HEK293 (cell line): ENCODE results near the gene IL6R.

Experiments
- CTCF ChIA-PET: fragments of 350-600 bp; formaldehyde crosslinking; extraction: SDS; loops from one replicate; lab custom pipeline; 2021; ENCODE audit warnings: antibody characterized with exemption; lab: Yijun Ruan, JAX
- POLR2A ChIA-PET: fragments of 300-600 bp; formaldehyde crosslinking; extraction: SDS; loops from one replicate; lab custom pipeline; 2020; ENCODE audit warnings: antibody characterized with exemption, inconsistent platforms; lab: Yijun Ruan, JAX
- H3K27ac ChIP-seq: fragments of 200-500 bp; sonication (Bioruptor generic); 2 replicates; pipeline ENCODE4 v1.5.1; 2014; ENCODE audit warnings: low read depth, low read length, control low read depth, inconsistent platforms; ENCODE audit errors: extremely low read depth
- H3K36me3 ChIP-seq, 2 experiments: fragments of 200-500 bp in 1 of 2; sonication (Bioruptor generic) in 1 of 2; 1 replicate in 1 of 2; 2 replicates in 1 of 2; pipeline ENCODE4 v1.5.1; 2014 to 2017; ENCODE audit warnings: inconsistent platforms in 2 of 2, low read length in 2 of 2; ENCODE audit not compliant: control insufficient read depth in 2 of 2, insufficient read depth in 1 of 2
- H3K4me1 ChIP-seq: fragments of 200-500 bp; sonication (Bioruptor generic); 2 replicates; pipeline ENCODE4 v1.5.1; 2014; ENCODE audit warnings: mild to moderate bottlenecking, low read length, inconsistent platforms; ENCODE audit not compliant: control insufficient read depth, insufficient read depth
- H3K4me3 ChIP-seq: 2 replicates; pipeline ENCODE4 v1.5.1; 2011; ENCODE audit warnings: low read depth, mild to moderate bottlenecking, control low read depth, low read length, moderate library complexity
- H3K9me3 ChIP-seq: fragments of 200-500 bp; sonication (Bioruptor generic); 2 replicates; pipeline ENCODE4 v1.5.1; 2014; ENCODE audit warnings: low read depth, low read length, inconsistent platforms; ENCODE audit not compliant: control insufficient read depth, insufficient read depth
- GFI1B ChIP-seq: fragments of 450-650 bp; formaldehyde crosslinking; IDR thresholded peaks from 2 replicates; pipeline ENCODE4 v1.5.1; 2016; ENCODE audit warnings: missing biosample characterization, missing genetic modification characterization
- GLI4 ChIP-seq: fragments of 450-650 bp; formaldehyde crosslinking; IDR thresholded peaks from 2 replicates; pipeline ENCODE4 v1.5.1; 2016; ENCODE audit warnings: missing biosample characterization, missing genetic modification characterization
- HOXD13 ChIP-seq: sonication (generic); formaldehyde crosslinking; IDR thresholded peaks from 2 replicates; pipeline ENCODE4 v1.8.0; 2022; ENCODE audit warnings: missing genetic modification reagents, borderline replicate concordance
- INSM2 ChIP-seq: fragments of 450-650 bp; formaldehyde crosslinking; IDR thresholded peaks from 2 replicates; pipeline ENCODE4 v1.5.1; 2016; ENCODE audit warnings: missing biosample characterization, missing genetic modification characterization
- PRDM1 ChIP-seq: fragments of 450-650 bp; formaldehyde crosslinking; IDR thresholded peaks from 2 replicates; pipeline ENCODE4; 2016; ENCODE audit warnings: missing biosample characterization, missing genetic modification characterization
- SP7 ChIP-seq: fragments of 450-650 bp; formaldehyde crosslinking; IDR thresholded peaks from 2 replicates; pipeline ENCODE4 v1.5.1; 2016; ENCODE audit warnings: missing biosample characterization, missing genetic modification characterization
- TRIM28 ChIP-seq: IDR thresholded peaks from 2 replicates; pipeline ENCODE4 v1.6.1; 2011; ENCODE audit warnings: low read length, control low read depth, borderline replicate concordance
- ZBTB10 ChIP-seq: fragments of 450-650 bp; formaldehyde crosslinking; IDR thresholded peaks from 2 replicates; pipeline ENCODE4 v1.5.1; 2016; ENCODE audit warnings: missing biosample characterization, missing genetic modification characterization
- ZBTB17 ChIP-seq: fragments of 450-650 bp; formaldehyde crosslinking; IDR thresholded peaks from 2 replicates; pipeline ENCODE4 v1.5.1; 2016; ENCODE audit warnings: missing biosample characterization, missing genetic modification characterization
- ZNF10 ChIP-seq: fragments of 450-650 bp; formaldehyde crosslinking; IDR thresholded peaks from 2 replicates; pipeline ENCODE4 v1.5.1; 2017; ENCODE audit warnings: missing biosample characterization, missing genetic modification characterization
- ZNF19 ChIP-seq: fragments of 450-650 bp; formaldehyde crosslinking; IDR thresholded peaks from 2 replicates; pipeline ENCODE4; 2016; ENCODE audit warnings: missing biosample characterization, missing genetic modification characterization, low read depth
- ZNF2 ChIP-seq: fragments of 450-650 bp; formaldehyde crosslinking; IDR thresholded peaks from 2 replicates; pipeline ENCODE4 v1.5.1; 2016; ENCODE audit warnings: missing biosample characterization, missing genetic modification characterization
- ZNF23 ChIP-seq: fragments of 450-650 bp; formaldehyde crosslinking; IDR thresholded peaks from 2 replicates; pipeline ENCODE4 v1.5.1; 2016; ENCODE audit warnings: missing biosample characterization, missing genetic modification characterization, borderline replicate concordance
- ZNF239 ChIP-seq: fragments of 450-650 bp; formaldehyde crosslinking; IDR thresholded peaks from 2 replicates; pipeline ENCODE4 v1.5.1; 2016; ENCODE audit warnings: missing biosample characterization, missing genetic modification characterization
- ZNF266 ChIP-seq: fragments of 450-650 bp; formaldehyde crosslinking; IDR thresholded peaks from 2 replicates; pipeline ENCODE4 v1.5.1; 2016; ENCODE audit warnings: missing biosample characterization, missing genetic modification characterization, low read depth
- ZNF292 ChIP-seq: fragments of 450-650 bp; formaldehyde crosslinking; IDR thresholded peaks from 2 replicates; pipeline ENCODE4 v1.5.1; 2016; ENCODE audit warnings: low read depth, missing biosample characterization, missing genetic modification characterization, borderline replicate concordance
- ZNF335 ChIP-seq: fragments of 450-650 bp; formaldehyde crosslinking; conservative IDR thresholded peaks from 2 replicates; pipeline ENCODE4 v1.5.1; 2016; ENCODE audit warnings: missing biosample characterization, missing genetic modification characterization
- ZNF350 ChIP-seq: fragments of 450-650 bp; formaldehyde crosslinking; IDR thresholded peaks from 2 replicates; pipeline ENCODE4 v1.5.0; 2017; ENCODE audit warnings: missing biosample characterization, mild to moderate bottlenecking, missing genetic modification characterization
- ZNF426 ChIP-seq: fragments of 450-650 bp; formaldehyde crosslinking; IDR thresholded peaks from 2 replicates; pipeline ENCODE4 v1.5.1; 2017; ENCODE audit warnings: missing biosample characterization, missing genetic modification characterization, mild to moderate bottlenecking, inconsistent platforms, moderate library complexity
- ZNF596 ChIP-seq: fragments of 450-650 bp; IDR thresholded peaks from 2 replicates; pipeline ENCODE4 v1.5.0; 2018; ENCODE audit warnings: missing biosample characterization, mild to moderate bottlenecking, missing genetic modification characterization, moderate library complexity
- ZNF621 ChIP-seq: fragments of 450-650 bp; formaldehyde crosslinking; IDR thresholded peaks from 2 replicates; pipeline ENCODE4 v1.5.1; 2017; ENCODE audit warnings: missing biosample characterization, missing genetic modification characterization
- ZNF623 ChIP-seq: fragments of 450-650 bp; formaldehyde crosslinking; IDR thresholded peaks from 2 replicates; pipeline ENCODE4 v1.5.1; 2016; ENCODE audit warnings: missing biosample characterization, missing genetic modification characterization
- ZNF660 ChIP-seq: fragments of 450-650 bp; IDR thresholded peaks from 2 replicates; pipeline ENCODE4 v1.5.1; 2018; ENCODE audit warnings: missing biosample characterization, mild to moderate bottlenecking, missing genetic modification characterization
- ZNF670 ChIP-seq: fragments of 450-650 bp; formaldehyde crosslinking; IDR thresholded peaks from 2 replicates; pipeline ENCODE4 v1.5.1; 2016; ENCODE audit warnings: missing biosample characterization, missing genetic modification characterization, low read depth
- ZNF677 ChIP-seq: fragments of 450-650 bp; IDR thresholded peaks from 2 replicates; pipeline ENCODE4 v1.5.0; 2018; ENCODE audit warnings: missing biosample characterization, mild to moderate bottlenecking, missing genetic modification characterization, moderate library complexity
- ZNF776 ChIP-seq: fragments of 450-650 bp; formaldehyde crosslinking; IDR thresholded peaks from 2 replicates; pipeline ENCODE4 v1.5.0; 2017; ENCODE audit warnings: missing biosample characterization, missing genetic modification characterization, borderline replicate concordance
- TF ChIP-seq, protein P1 (sequence below): fragments of 450-650 bp; formaldehyde crosslinking; IDR thresholded peaks from 2 replicates; pipeline ENCODE4 v1.5.1; 2017; ENCODE audit warnings: missing biosample characterization, missing genetic modification characterization
- TF ChIP-seq, protein P2 (sequence below): fragments of 450-650 bp; formaldehyde crosslinking; IDR thresholded peaks from 2 replicates; pipeline ENCODE4 v1.5.1; 2016; ENCODE audit warnings: missing biosample characterization, missing genetic modification characterization
- TF ChIP-seq, protein P3 (sequence below): fragments of 450-650 bp; formaldehyde crosslinking; IDR thresholded peaks from 2 replicates; pipeline ENCODE4 v1.5.1; 2016; ENCODE audit warnings: missing biosample characterization, missing genetic modification characterization

IL6R gene

GRCh38 chr1:154479764-154480421 is 74.8 kb downstream of the IL6R start:
- H3K4me1 ChIP-seq, result peaks cover 3% of the 10 kb centered on the region; the same call in 1 of the 2 replicates
- ChIA-PET CTCF (interaction anchor here (0.5 to 11.0 kb wide), 40 partner anchors 10 to 794 kb away, joined by 3 to 205 read pairs (median 4); partner anchors contain the start of genes EFNA3, IL6R and PMVK), POLR2A (interaction anchor here (0.6 to 1.8 kb wide), 2 partner anchors 67 to 131 kb away, joined by 4 to 9 read pairs; no protein-coding TSS in a partner anchor)
- H3K36me3 ChIP-seq, result no peaks in the 10 kb centered on the region
- no peak overlapping the region for H3K27ac ChIP-seq
- H3K4me3 ChIP-seq, result no peak overlapping the region
- no peaks in the 10 kb centered on the region for H3K9me3 ChIP-seq
- TF ChIP-seq SP7 (tag by site-specific recombination) (peak; percentile 22; the same call in 1 of the 2 replicates), ZNF23 (tag by site-specific recombination) (no peak), ZNF266 (no peak), ZNF623 (tag by site-specific recombination) (no peak), ZBTB10 (tag by site-specific recombination) (no peak), ZNF670 (tag by site-specific recombination) (no peak), ZNF19 (tag by site-specific recombination) (no peak), ZNF596 (tag by site-specific recombination) (no peak), ZBTB17 (tag by site-specific recombination) (peak; percentile 70), ZNF660 (tag by site-specific recombination) (peak; percentile 62), HOXD13 (CRISPR knock-in tag) (no peak), GFI1B (tag by site-specific recombination) (no peak), ZNF621 (tag by site-specific recombination) (no peak), PRDM1 (tag by site-specific recombination) (0 out of 2 replicates have a peak, but pooled peaks have one; percentile 46), ZNF426 (tag by site-specific recombination) (no peak), GLI4 (tag by site-specific recombination) (no peak), ZNF335 (tag by site-specific recombination) (peak; percentile 69), INSM2 (tag by site-specific recombination) (no peak), ZNF292 (tag by site-specific recombination) (no peak), ZNF10 (no peak), TRIM28 (0 out of 2 replicates have a peak, but pooled peaks have one; percentile 36), ZNF239 (no peak), ZNF2 (peak; percentile 79), ZNF350 (tag by site-specific recombination) (no peak), ZNF677 (tag by site-specific recombination) (no peak), ZNF776 (tag by site-specific recombination) (no peak)
- TF ChIP-seq, protein P1, sequence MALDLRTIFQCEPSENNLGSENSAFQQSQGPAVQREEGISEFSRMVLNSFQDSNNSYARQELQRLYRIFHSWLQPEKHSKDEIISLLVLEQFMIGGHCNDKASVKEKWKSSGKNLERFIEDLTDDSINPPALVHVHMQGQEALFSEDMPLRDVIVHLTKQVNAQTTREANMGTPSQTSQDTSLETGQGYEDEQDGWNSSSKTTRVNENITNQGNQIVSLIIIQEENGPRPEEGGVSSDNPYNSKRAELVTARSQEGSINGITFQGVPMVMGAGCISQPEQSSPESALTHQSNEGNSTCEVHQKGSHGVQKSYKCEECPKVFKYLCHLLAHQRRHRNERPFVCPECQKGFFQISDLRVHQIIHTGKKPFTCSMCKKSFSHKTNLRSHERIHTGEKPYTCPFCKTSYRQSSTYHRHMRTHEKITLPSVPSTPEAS (tag by site-specific recombination), result no peak
- TF ChIP-seq, protein P2, sequence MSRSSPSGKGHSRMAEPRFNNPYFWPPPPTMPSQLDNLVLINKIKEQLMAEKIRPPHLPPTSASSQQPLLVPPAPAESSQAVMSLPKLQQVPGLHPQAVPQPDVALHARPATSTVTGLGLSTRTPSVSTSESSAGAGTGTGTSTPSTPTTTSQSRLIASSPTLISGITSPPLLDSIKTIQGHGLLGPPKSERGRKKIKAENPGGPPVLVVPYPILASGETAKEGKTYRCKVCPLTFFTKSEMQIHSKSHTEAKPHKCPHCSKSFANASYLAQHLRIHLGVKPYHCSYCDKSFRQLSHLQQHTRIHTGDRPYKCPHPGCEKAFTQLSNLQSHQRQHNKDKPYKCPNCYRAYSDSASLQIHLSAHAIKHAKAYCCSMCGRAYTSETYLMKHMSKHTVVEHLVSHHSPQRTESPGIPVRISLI (tag by site-specific recombination), result no peak
- TF ChIP-seq, protein P3, sequence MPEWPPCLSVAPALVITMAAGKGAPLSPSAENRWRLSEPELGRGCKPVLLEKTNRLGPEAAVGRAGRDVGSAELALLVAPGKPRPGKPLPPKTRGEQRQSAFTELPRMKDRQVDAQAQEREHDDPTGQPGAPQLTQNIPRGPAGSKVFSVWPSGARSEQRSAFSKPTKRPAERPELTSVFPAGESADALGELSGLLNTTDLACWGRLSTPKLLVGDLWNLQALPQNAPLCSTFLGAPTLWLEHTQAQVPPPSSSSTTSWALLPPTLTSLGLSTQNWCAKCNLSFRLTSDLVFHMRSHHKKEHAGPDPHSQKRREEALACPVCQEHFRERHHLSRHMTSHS (tag by site-specific recombination), result no peak
